SK-N-SH (cell line): ENCODE results near the gene TTC23.
A peak's percentile ranks its signal among the peaks of the same experiment; 100 is the strongest.

Experiments used
- EZH2phosphoT487 ChIP-seq: fragments of 200-600 bp; sonication (generic); IDR thresholded peaks from 2 replicates; pipeline ENCODE4 v1.6.1; 2017; ENCODE audit warnings: low read depth, mixed run types, mild to moderate bottlenecking, antibody characterized with exemption, moderate library complexity, borderline replicate concordance
- FOSL2 ChIP-seq: IDR thresholded peaks from 2 replicates; pipeline ENCODE4 v1.4.0; 2012; ENCODE audit warnings: low read depth, mild to moderate bottlenecking, moderate library complexity, borderline replicate concordance
- FOXM1 ChIP-seq: IDR thresholded peaks from 2 replicates; pipeline ENCODE4 v1.4.0; 2012; ENCODE audit warnings: low read depth, mild to moderate bottlenecking
- MXI1 ChIP-seq: IDR thresholded peaks from 2 replicates; pipeline ENCODE4 v1.6.1; 2012; ENCODE audit warnings: mild to moderate bottlenecking, low read depth, low read length, improper control_type of control experiment
- POLR2AphosphoS5 ChIP-seq: IDR thresholded peaks from 2 replicates; pipeline ENCODE4 v1.6.1; 2012; ENCODE audit warnings: low read depth, low read length
- TF ChIP-seq, protein P1 (sequence below): fragments of 200-600 bp; sonication (generic); IDR thresholded peaks from 2 replicates; pipeline ENCODE4 v1.6.1; 2017; ENCODE audit warnings: antibody characterized with exemption, mild to moderate bottlenecking, moderate library complexity
- TF ChIP-seq, protein P2 (sequence below): IDR thresholded peaks from 2 replicates; pipeline ENCODE4 v1.4.0; 2012; ENCODE audit warnings: low read depth

GRCh38 chr15:99253381-99254090 lies 4.2 kb upstream of the TTC23 start:
- TF ChIP-seq, protein P1, sequence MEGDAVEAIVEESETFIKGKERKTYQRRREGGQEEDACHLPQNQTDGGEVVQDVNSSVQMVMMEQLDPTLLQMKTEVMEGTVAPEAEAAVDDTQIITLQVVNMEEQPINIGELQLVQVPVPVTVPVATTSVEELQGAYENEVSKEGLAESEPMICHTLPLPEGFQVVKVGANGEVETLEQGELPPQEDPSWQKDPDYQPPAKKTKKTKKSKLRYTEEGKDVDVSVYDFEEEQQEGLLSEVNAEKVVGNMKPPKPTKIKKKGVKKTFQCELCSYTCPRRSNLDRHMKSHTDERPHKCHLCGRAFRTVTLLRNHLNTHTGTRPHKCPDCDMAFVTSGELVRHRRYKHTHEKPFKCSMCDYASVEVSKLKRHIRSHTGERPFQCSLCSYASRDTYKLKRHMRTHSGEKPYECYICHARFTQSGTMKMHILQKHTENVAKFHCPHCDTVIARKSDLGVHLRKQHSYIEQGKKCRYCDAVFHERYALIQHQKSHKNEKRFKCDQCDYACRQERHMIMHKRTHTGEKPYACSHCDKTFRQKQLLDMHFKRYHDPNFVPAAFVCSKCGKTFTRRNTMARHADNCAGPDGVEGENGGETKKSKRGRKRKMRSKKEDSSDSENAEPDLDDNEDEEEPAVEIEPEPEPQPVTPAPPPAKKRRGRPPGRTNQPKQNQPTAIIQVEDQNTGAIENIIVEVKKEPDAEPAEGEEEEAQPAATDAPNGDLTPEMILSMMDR = peak; percentile 30; the same call in 1 of the 2 replicates
- TF ChIP-seq POLR2AphosphoS5 (peak; percentile 66; the same call in 1 of the 2 replicates), EZH2phosphoT487 (no peak), MXI1 (no peak), FOSL2 (peak; percentile 68; the same call in 1 of the 2 replicates), FOXM1 (peak; percentile 56; the same call in 1 of the 2 replicates)
- TF ChIP-seq, protein P2, sequence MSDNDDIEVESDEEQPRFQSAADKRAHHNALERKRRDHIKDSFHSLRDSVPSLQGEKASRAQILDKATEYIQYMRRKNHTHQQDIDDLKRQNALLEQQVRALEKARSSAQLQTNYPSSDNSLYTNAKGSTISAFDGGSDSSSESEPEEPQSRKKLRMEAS = peak; percentile 55
